GM12872 (cell line): ENCODE results near the gene VBP1.

Experiments used
- TF ChIP-seq, protein P1 (sequence below): IDR thresholded peaks from 3 replicates; pipeline ENCODE4 v1.5.1; 2011; ENCODE audit warnings: low read depth, mild to moderate bottlenecking, low read length, moderate library complexity; ENCODE audit not compliant: insufficient read depth

Gene VBP1

DNA sequence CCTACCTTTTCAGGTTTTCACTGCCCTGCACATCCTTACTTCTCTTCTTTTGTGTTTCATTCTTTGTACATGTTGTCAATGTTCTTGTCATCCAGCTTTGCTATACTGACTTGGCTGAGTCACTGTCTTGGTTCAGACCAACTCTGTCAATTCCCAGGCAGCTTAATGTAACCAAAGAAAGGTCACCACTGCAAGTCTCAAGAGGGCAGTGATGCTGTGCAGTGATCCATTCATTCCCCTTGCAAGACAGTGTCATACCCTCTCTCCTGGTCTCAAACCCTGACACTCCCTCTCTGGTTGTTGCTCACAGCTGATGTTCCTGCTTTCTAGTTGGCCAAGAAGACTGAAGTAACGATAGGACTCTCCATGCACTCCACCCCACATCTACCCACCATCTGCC lies 30.5 kb downstream of the VBP1 start:
- TF ChIP-seq, protein P1, sequence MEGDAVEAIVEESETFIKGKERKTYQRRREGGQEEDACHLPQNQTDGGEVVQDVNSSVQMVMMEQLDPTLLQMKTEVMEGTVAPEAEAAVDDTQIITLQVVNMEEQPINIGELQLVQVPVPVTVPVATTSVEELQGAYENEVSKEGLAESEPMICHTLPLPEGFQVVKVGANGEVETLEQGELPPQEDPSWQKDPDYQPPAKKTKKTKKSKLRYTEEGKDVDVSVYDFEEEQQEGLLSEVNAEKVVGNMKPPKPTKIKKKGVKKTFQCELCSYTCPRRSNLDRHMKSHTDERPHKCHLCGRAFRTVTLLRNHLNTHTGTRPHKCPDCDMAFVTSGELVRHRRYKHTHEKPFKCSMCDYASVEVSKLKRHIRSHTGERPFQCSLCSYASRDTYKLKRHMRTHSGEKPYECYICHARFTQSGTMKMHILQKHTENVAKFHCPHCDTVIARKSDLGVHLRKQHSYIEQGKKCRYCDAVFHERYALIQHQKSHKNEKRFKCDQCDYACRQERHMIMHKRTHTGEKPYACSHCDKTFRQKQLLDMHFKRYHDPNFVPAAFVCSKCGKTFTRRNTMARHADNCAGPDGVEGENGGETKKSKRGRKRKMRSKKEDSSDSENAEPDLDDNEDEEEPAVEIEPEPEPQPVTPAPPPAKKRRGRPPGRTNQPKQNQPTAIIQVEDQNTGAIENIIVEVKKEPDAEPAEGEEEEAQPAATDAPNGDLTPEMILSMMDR, result no peak

- TF ChIP-seq, protein P1, result no peak
Observed at GRCh38 chrX:155247497-155247896, 31.2 kb downstream of the VBP1 start.

DNA sequence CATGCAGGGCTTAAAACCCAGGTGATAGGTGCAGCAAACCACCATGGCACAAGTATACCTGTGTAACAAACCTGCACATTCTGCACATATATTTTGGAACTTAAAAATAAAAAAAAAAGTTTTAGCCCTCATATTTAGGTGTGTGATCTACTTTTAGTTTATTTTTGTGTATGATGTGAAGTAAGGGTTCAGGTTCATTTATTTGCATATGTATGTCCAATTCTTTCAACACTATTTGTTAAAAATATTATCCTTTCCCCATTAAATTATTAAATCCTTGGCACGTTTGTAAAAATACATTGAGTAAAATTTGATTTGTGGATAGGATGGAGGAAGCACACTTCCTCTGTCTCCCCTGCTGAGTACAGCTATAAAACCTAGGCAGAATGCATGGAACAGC lies 35.1 kb downstream of the VBP1 start:
- TF ChIP-seq, protein P1, result no peak

DNA sequence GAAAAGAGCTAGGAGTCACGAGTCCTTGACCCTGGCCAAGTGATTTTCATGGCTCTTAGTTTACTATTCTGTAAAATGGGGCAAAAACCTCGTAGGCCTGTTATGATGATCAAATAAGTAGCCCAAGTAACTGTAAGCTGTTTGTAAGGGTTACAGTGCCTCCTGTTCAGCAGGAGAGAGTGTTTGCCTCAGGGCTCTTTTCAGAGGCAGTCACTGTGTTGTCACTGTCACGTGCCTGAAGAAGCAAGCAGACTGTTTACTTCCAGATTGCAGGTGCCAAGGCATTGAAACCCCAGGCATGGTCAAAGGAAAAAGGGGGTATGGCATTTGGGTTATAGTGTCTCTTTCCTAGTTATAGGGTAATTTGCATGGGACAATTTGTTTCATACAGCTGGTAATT lies 43.5 kb downstream of the VBP1 start:
- TF ChIP-seq, protein P1, result no peak

DNA sequence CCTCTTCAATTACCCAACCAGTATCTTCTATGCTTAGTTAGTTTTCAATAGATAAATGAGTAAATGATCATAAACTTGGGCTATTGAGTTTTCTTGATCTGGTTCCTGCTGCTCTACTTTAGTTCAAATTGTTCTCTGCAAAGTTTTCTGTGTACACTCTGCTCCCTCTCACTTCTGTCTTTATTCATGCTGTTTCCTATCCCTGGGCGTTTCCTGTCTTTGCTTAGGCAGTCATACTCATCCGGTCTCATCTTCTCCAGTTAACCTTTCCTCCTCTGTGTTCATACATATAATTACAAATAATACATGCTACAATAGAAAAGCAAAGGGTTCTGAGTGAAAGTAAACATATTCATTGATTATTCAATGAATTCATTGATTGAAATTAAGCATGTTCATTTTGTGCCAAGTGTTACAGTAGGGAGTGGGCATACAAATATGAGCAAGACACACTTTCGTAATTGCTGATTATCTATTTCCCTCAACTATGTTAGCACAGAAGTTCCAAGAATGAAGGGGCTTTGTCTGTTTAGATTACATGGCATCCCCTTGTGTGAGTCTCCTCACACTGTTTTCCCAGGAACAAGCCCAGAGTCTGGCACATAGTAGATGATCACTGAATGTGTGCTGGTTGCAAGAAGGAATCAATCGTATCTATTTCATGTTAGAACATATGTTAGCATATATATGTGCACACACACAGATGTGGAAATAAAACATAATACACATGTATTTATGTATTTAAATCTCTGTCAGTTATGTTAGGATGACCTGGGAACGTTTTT lies 46.9 kb downstream of the VBP1 start:
- TF ChIP-seq, protein P1, result no peak

DNA sequence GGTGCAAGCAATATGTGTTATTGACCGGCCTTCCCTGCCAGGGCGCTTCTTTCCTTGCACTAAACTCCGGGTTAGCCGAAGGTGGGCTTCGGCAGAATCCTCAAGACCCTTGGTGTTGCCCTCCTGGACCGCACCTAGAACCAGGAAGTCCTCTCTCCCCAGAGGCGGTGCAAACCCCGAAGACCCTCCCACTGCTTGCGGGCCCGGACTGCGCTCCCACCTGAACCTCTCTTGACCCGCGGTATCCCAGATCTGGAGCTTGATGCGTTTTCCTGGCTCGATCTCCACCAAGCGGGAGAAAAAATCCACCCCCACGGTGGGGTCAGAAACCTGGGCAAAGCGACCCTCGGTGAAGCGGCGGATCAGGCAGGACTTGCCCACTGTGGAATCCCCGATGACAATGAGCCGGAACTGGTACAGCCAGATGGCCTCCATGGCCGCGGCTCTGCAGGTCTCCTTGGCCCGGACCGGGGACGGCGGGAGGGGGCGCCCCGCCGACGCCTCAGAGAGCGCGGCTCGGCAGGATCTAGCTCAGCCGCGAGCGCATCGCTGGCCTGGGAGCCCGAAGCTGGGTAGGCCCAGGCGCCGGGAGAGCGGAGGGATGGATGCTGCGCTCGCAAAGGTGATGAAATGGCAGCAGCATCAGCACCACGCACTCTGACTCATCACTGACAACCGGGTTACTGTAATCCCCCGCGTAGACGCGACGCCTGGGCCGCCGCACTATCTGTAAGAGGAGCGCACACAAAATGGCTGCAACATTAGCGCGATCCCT lies 47.8 kb downstream of the VBP1 start, which contains the start of gene RAB39B:
TSS of gene RAB39B (minus strand) at position 638 of the 775 bp plus-strand sequence. CDS start at position 435, 203 bp downstream.
- TF ChIP-seq, protein P1, result no peak

- TF ChIP-seq, protein P1, result no peak
Observed at GRCh38 chrX:155266439-155266838, 50.2 kb downstream of the VBP1 start.
